ENCODE measurements around the gene RPP21.

The RPP21 gene

GRCh38 chr6:30391240-30391639, 46.3 kb downstream of the RPP21 start:
- DNase-seq, result no peak

DNA sequence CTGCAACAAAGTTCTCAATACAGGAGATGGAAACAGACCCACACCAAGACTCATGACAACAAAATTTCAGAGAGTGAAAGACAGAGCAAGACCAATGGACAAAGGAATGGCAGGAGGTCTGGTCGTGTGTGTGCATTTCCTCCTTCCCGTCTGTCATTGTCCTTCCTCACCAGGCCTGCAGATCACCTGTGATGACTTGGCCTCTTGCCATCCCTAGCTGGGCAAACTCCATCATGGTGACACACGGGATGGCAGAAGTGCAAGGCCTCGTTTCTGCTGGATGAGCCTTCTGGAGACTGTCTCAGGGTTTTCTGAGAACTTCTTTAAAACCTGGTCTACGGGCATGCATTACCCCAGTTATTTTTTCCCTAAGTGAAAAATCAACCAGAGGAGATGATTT, 49.2 kb downstream of the RPP21 start:
- DNase-seq, result no peak
